HG02981 (cell line): ENCODE data around the gene TREML1.
"Not testable (repeated sequence)": the region's sequence is repeated elsewhere in the genome, so short reads cannot be mapped to it uniquely, and the experiment has no call there.

Experiments used
- ATAC-seq: cut with Tn5 transposase; IDR thresholded peaks from one replicate; pipeline ENCODE4 v1.9.1; 2021; ENCODE audit warnings: mild to moderate bottlenecking, moderate library complexity; ENCODE audit not compliant: unreplicated experiment

The TREML1 gene

GRCh38 chr6:41153451-41153850, 696 bp downstream of the TREML1 start:
- no peak for ATAC-seq

GRCh38 chr6:41150671-41151070, 3.5 kb downstream of the TREML1 start:
- no peak for ATAC-seq

- ATAC-seq = no peak
These were observed 6.2 kb downstream of the TREML1 start for GRCh38 chr6:41147917-41148316.

GRCh38 chr6:41136911-41137310, 17.2 kb downstream of the TREML1 start:
- ATAC-seq = no peak

GRCh38 chr6:41135062-41135832, 18.9 kb downstream of the TREML1 start:
- ATAC-seq = no peak

GRCh38 chr6:41132254-41132653, 21.9 kb downstream of the TREML1 start:
- ATAC-seq = no peak

- ATAC-seq = no peak
These were observed 28.9 kb downstream of the TREML1 start for GRCh38 chr6:41125282-41125681.

GRCh38 chr6:41122918-41123317, 31.2 kb downstream of the TREML1 start:
- no peak for ATAC-seq

GRCh38 chr6:41122373-41122772, 31.8 kb downstream of the TREML1 start:
- ATAC-seq = no peak

GRCh38 chr6:41120058-41120457, 34.1 kb downstream of the TREML1 start:
- ATAC-seq = no peak

- no peak for ATAC-seq
These were observed 34.6 kb downstream of the TREML1 start for GRCh38 chr6:41119508-41119907.

GRCh38 chr6:41115027-41115426, 39.1 kb downstream of the TREML1 start:
- not testable (repeated sequence) for ATAC-seq

- ATAC-seq = no peak
These were observed 43.1 kb downstream of the TREML1 start for GRCh38 chr6:41111017-41111416.

GRCh38 chr6:41103847-41104246, 50.3 kb downstream of the TREML1 start:
- no peak for ATAC-seq

- no peak for ATAC-seq
These were observed 53.3 kb downstream of the TREML1 start for GRCh38 chr6:41100871-41101287.
